Fibroblast of lung (primary cell): ENCODE measurements around the gene KIAA1328.

Experiments
- CTCF ChIP-seq, 2 donors: IDR thresholded peaks in 1 of 2; conservative IDR thresholded peaks in 1 of 2; 1 replicate in 1 of 2; 2 replicates in 1 of 2; pipeline ENCODE4 v1.5.1; 2011 to 2012; ENCODE audit warnings: low read length in 2 of 2, control low read depth in 1 of 2, inconsistent platforms in 1 of 2, low read depth in 1 of 2, mild to moderate bottlenecking in 1 of 2
- EZH2 ChIP-seq: IDR thresholded peaks from 2 replicates; pipeline ENCODE4 v1.5.1; 2012; ENCODE audit warnings: low read length, control low read depth, mild to moderate bottlenecking; ENCODE audit errors: missing control alignments

GRCh38 chr18:37219257-37219656 is 390.3 kb downstream of the KIAA1328 start:
- TF ChIP-seq CTCF (conservative IDR thresholded peaks at IDR 0.05 in 1 of 2, IDR thresholded peaks at IDR 0.05 in 1 of 2; ENCODE audit: low read depth in 1 of 2, low read length in 2 of 2) (no peak), EZH2 (no peak)
